ENCODE data around the gene HERPUD1. TPM values are rescaled to one million over a fixed set of nuclear protein-coding genes. Genes with fewer than 3 reads are reported as not detected.

The HERPUD1 gene
- polyA plus RNA-seq, 1 experiment, result 215 TPM

GRCh38 chr16:56987692-56988091 is 55.8 kb downstream of the HERPUD1 start:
- ChIA-PET POLR2A (no interaction called here), CTCF (interaction anchor here (1.0 kb wide), 1 partner anchor 121 kb away, joined by 3 read pairs; no protein-coding TSS in a partner anchor)
- Histone ChIP-seq H3K27me3 (ENCODE audit: control insufficient read depth, insufficient read depth, low read length) (no peaks in the 10 kb centered on the region), H3K4me3 (ENCODE audit: low read depth, low read length) (no peak overlapping the region), H3K9me3 (ENCODE audit: control insufficient read depth, insufficient read depth, low read length) (no peaks in the 10 kb centered on the region; the same call in 1 of the 2 replicates), H3K27ac (ENCODE audit: low read depth, low read length) (no peak overlapping the region)
- DNase-seq (ENCODE audit: low read depth, low spot score), result no peak
- no peak for TF ChIP-seq CTCF (IDR thresholded peaks at IDR 0.05; ENCODE audit: low read depth, low read length)

GRCh38 chr16:56988161-56988947 is 56.4 kb downstream of the HERPUD1 start:
- Histone ChIP-seq H3K4me3 (ENCODE audit: low read depth, low read length) (peak overlapping the region; percentile 81), H3K27me3 (ENCODE audit: control insufficient read depth, insufficient read depth, low read length) (no peaks in the 10 kb centered on the region), H3K9me3 (ENCODE audit: control insufficient read depth, insufficient read depth, low read length) (no peaks in the 10 kb centered on the region; the same call in 1 of the 2 replicates), H3K27ac (ENCODE audit: low read depth, low read length) (peak overlapping the region; percentile 31)
- TF ChIP-seq CTCF (IDR thresholded peaks at IDR 0.05; ENCODE audit: low read depth, low read length), result no peak
- CTCF ChIA-PET, result interaction anchor here (1.9 kb wide), 1 partner anchor 24 kb away, joined by 5 read pairs; no protein-coding TSS in a partner anchor
- POLR2A ChIA-PET, result interaction anchor here (0.5 to 1.6 kb wide), 5 partner anchors 24 to 355 kb away, joined by 3 to 7 read pairs (median 5); no protein-coding TSS in a partner anchor
- no peak for DNase-seq (ENCODE audit: low read depth, low spot score)

GRCh38 chr16:56988948-56989945 is 57.3 kb downstream of the HERPUD1 start, which contains the start of gene NLRC5:
Gene NLRC5, plus strand, starts transcription at chr16:56989557. Its CDS starts 31,156 bp downstream, at chr16:57020713.
- Histone ChIP-seq H3K9me3 (ENCODE audit: control insufficient read depth, insufficient read depth, low read length) (no peaks in the 10 kb centered on the region; the same call in 1 of the 2 replicates), H3K27ac (ENCODE audit: low read depth, low read length) (peak within 1 kb of the TSS; percentile 65), H3K4me3 (ENCODE audit: low read depth, low read length) (peak within 1 kb of the TSS; percentile 81), H3K27me3 (ENCODE audit: control insufficient read depth, insufficient read depth, low read length) (no peaks in the 10 kb centered on the region)
- DNase-seq (ENCODE audit: low read depth, low spot score), result peak; percentile 39
- no peak for TF ChIP-seq CTCF (IDR thresholded peaks at IDR 0.05; ENCODE audit: low read depth, low read length)
- ChIA-PET CTCF (interaction anchor here (1.9 kb wide), 1 partner anchor 25 kb away, joined by 5 read pairs; no protein-coding TSS in a partner anchor), POLR2A (interaction anchor here (0.5 to 1.6 kb wide), 8 partner anchors 10 to 354 kb away, joined by 3 to 7 read pairs (median 4); no protein-coding TSS in a partner anchor)

GRCh38 chr16:56989988-56990387 is 58.0 kb downstream of the HERPUD1 start:
- Histone ChIP-seq H3K27me3 (ENCODE audit: control insufficient read depth, insufficient read depth, low read length) (no peaks in the 10 kb centered on the region), H3K4me3 (ENCODE audit: low read depth, low read length) (peak overlapping the region; percentile 81), H3K27ac (ENCODE audit: low read depth, low read length) (no peak overlapping the region), H3K9me3 (ENCODE audit: control insufficient read depth, insufficient read depth, low read length) (no peaks in the 10 kb centered on the region; the same call in 1 of the 2 replicates)
- POLR2A ChIA-PET, result interaction anchor here (1.0 to 1.6 kb wide), 6 partner anchors 9 to 59 kb away, joined by 3 to 7 read pairs (median 4); no protein-coding TSS in a partner anchor
- TF ChIP-seq CTCF (IDR thresholded peaks at IDR 0.05; ENCODE audit: low read depth, low read length), result no peak
- CTCF ChIA-PET, result interaction anchor here (1.9 kb wide), 1 partner anchor 26 kb away, joined by 5 read pairs; no protein-coding TSS in a partner anchor
- DNase-seq (ENCODE audit: low read depth, low spot score), result no peak
